ENCODE data around the gene RO60.

GRCh38 chr1:193033610-193034009 is 25.8 kb upstream of the RO60 start:
- no peak for TF ChIP-seq NFYB (CRISPR knock-in tag; conservative IDR thresholded peaks at IDR 0.05; ENCODE audit: low read depth)
- no peak for TF ChIP-seq CTCF (IDR thresholded peaks at IDR 0.05)
- no peak for TF ChIP-seq MAX (CRISPR knock-in tag; IDR thresholded peaks at IDR 0.05)
- TF ChIP-seq AFF4 (CRISPR knock-in tag; IDR thresholded peaks at IDR 0.05; ENCODE audit: borderline replicate concordance): no peak
- no peak for TF ChIP-seq NR3C1 (CRISPR knock-in tag; conservative IDR thresholded peaks at IDR 0.05; ENCODE audit: low read depth)
